GM19025 (cell line): ENCODE data around the gene AHI1.

ENCODE experiments used
- ATAC-seq: cut with Tn5 transposase; IDR thresholded peaks from one replicate; pipeline ENCODE4 v1.9.1; 2021; ENCODE audit warnings: mild to moderate bottlenecking, low read depth, moderate library complexity; ENCODE audit not compliant: unreplicated experiment

The AHI1 gene

GRCh38 chr6:135243871-135244796 lies 253.4 kb downstream of the AHI1 start:
- ATAC-seq = no peak

- no peak for ATAC-seq
Observed at GRCh38 chr6:135240711-135241110, 256.8 kb downstream of the AHI1 start.

DNA sequence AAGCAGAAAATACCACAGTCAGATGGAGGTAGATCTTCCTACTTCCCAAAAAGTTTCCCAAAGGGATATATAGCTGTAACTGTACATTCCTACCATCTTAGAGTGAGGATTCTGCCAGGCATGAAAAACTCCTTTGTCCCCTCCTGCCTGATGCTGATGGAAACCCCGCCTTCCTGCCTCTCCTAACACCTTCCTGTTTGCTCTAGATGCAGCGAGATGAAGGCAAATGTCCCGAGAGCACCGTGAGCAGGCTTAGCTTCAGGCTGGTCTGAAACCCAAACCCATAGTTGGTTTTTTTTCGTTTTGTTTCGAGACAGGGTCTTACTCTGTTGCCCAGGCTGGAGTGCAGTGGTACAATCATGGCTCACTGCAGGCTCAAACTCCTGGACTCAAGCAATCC lies 260.8 kb downstream of the AHI1 start:
- no peak for ATAC-seq

DNA sequence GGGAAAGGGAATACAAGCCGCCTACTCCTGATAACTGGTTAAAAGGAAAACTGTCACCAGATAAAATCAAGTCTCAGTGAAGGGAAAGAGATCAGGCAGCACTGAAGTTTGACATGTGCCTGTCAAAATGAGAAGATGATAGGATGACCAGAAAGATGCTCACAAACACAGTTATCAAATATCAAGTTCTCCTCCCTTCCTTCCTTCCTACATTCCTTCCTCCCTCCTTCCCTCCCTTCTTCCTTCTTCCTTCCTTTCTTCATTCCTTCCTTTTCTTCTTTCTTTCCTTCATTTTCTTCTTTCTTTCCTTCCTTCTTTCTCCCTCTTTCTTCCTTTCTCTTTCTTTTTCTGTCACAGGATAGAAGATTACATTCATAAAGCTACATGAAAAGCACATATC lies 261.2 kb downstream of the AHI1 start:
- ATAC-seq = no peak

DNA sequence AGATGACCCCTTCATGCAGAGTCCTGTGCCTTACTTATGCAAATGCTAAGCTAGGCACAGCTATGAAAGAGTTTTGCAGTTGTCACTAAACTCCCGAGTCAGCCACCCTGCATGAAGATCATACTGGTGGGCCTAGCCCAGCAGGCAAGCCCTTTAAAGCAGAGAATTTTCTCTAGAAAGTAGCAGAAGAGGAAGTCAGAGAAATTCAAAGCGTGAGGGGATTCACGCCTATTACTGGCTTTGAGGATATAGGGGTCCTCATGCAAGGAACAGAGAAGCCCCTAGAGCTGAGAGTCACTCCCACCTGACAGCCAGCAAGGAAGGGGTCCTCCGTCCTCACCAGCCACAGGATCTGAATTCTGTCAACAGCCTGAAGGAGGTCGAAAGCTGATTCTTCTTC lies 261.8 kb downstream of the AHI1 start:
- ATAC-seq = no peak

DNA sequence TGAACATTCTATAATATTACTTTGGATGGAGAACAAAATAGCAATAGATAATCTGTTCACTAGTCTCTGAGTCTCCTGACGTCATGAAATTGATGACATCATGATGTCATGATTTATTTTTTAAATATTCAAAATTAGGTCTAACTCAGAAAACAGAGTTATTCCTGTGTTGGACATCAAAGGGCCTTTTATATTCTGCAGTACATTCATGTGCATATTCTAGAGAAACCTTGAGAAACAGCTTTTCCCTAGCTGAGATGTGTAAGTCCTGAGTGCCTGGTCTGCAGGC lies 263.1 kb downstream of the AHI1 start:
- no peak for ATAC-seq

GRCh38 chr6:135233686-135234491 lies 263.7 kb downstream of the AHI1 start:
- peak; percentile 55 for ATAC-seq
